ENCODE data around the gene DNAJC15. TPM values are rescaled to one million over a fixed set of nuclear protein-coding genes. Genes with fewer than 3 reads are reported as not detected.
"Not testable (repeated sequence)": the region's sequence is repeated elsewhere in the genome, so short reads cannot be mapped to it uniquely, and the experiment has no call there.

The DNAJC15 gene
- total and polyA plus RNA-seq, 2 donors (not counting 3 experiments of a cell fraction or from before 2014, with no cell fraction given) = 21.8 to 40.8 TPM

DNA sequence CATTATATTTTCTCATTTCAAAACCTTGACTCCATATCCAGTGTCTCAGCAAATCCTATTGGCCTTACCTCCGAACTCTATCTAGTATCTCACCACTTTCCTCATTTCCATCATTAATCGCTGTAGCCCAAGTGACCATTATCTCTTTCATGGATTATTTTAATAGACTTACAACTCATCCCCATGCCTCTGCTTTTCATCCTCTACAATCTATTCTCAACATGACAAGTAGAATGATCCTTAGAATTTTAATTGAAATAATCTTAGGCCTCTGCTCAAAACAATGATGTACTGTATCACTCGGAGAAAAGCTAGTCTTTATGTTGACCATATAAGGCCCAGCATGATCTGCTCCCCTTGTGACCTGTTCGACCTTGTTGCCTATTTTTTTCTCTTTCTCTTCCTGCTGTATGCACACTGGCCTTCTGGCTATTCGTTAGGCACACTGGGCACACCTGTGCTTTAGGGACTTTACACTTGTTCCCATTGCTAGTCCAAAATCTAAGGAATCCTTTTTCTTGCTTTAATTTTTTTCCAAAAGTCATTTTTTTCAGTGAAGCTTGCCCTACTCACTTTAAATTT lies 21.4 kb downstream of the DNAJC15 start:
- ChIA-PET CTCF (no interaction called here), POLR2A (no interaction called here)
- Histone ChIP-seq H3K9me3 (replicated peaks; ENCODE audit: control insufficient read depth, insufficient read depth, low read length) (no peaks in the 10 kb centered on the region), H3K9ac (replicated peaks; ENCODE audit: extremely low read depth, insufficient read depth, low read length) (no peak overlapping the region), H3K36me3 (ENCODE audit: control insufficient read depth in 2 of 2, extremely low read depth in 1 of 2, insufficient read depth in 2 of 2, low read length in 2 of 2) (no peaks in the 10 kb centered on the region), H3K9me1 (replicated peaks; ENCODE audit: control insufficient read depth, extremely low read depth, insufficient read depth, low read length) (no peaks in the 10 kb centered on the region), H3K4me1 (ENCODE audit: control insufficient read depth, extremely low read depth, insufficient read depth, low read length) (peaks cover 3% of the 10 kb centered on the region), H3K4me3 (replicated peaks in 1 of 3; ENCODE audit: insufficient read depth in 1 of 3, low read depth in 1 of 3, low read length in 3 of 3) (no peak overlapping the region), H3K79me2 (ENCODE audit: control insufficient read depth, insufficient read depth, low read length) (peaks cover 37% of the 10 kb centered on the region), H3K4me2 (ENCODE audit: insufficient read depth, low read length) (no peak overlapping the region), H2AFZ (ENCODE audit: low read depth, low read length) (no peak overlapping the region), H3K27me3 (ENCODE audit: control insufficient read depth in 2 of 2, insufficient read depth in 2 of 2, low read length in 2 of 2) (no peaks in the 10 kb centered on the region), H4K20me1 (replicated peaks; ENCODE audit: control insufficient read depth, extremely low read depth, insufficient read depth, low read length) (no peaks in the 10 kb centered on the region), H3K27ac (ENCODE audit: insufficient read depth, low read depth, low read length) (no peak overlapping the region)
- dilution Hi-C loops (cut with MboI; ENCODE audit: extremely low pct_ligation_motif_present, low sequenced_read_pairs) (no loop called here), intact Hi-C loops (cut with micrococcal nuclease) (no loop called here)
- FAIRE-seq (no peak), DNase-seq (ENCODE audit: low read depth, low spot score) (no peak)
- BruUV-seq (replicated peaks) = no TSS peak
- TF ChIP-seq JUN (IDR thresholded peaks at IDR 0.05; ENCODE audit: borderline replicate concordance, insufficient read depth, insufficient read length, low read depth) (no peak), EZH2 (IDR thresholded peaks at IDR 0.05; ENCODE audit: borderline replicate concordance, low read depth, low read length, severe bottlenecking) (no peak), MYC (IDR thresholded peaks at IDR 0.05; ENCODE audit: low read depth, low read length) (no peak), POLR2A (IDR thresholded peaks at IDR 0.05; ENCODE audit: low read depth, low read length) (no peak), POLR2AphosphoS5 (IDR thresholded peaks at IDR 0.05; ENCODE audit: insufficient read depth, low read depth, low read length) (no peak), GATA2 (IDR thresholded peaks at IDR 0.05; ENCODE audit: insufficient read depth, insufficient read length, low read depth, low read length) (no peak), FOS (IDR thresholded peaks at IDR 0.05; ENCODE audit: borderline replicate concordance, insufficient read depth, low read length) (no peak)
- TF ChIP-seq, protein P1, sequence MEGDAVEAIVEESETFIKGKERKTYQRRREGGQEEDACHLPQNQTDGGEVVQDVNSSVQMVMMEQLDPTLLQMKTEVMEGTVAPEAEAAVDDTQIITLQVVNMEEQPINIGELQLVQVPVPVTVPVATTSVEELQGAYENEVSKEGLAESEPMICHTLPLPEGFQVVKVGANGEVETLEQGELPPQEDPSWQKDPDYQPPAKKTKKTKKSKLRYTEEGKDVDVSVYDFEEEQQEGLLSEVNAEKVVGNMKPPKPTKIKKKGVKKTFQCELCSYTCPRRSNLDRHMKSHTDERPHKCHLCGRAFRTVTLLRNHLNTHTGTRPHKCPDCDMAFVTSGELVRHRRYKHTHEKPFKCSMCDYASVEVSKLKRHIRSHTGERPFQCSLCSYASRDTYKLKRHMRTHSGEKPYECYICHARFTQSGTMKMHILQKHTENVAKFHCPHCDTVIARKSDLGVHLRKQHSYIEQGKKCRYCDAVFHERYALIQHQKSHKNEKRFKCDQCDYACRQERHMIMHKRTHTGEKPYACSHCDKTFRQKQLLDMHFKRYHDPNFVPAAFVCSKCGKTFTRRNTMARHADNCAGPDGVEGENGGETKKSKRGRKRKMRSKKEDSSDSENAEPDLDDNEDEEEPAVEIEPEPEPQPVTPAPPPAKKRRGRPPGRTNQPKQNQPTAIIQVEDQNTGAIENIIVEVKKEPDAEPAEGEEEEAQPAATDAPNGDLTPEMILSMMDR (IDR thresholded peaks at IDR 0.05; ENCODE audit: extremely low read depth in 1 of 2, insufficient read depth in 1 of 2, low read depth in 1 of 2, low read length in 2 of 2) = no peak
- TF ChIP-seq, protein P2, sequence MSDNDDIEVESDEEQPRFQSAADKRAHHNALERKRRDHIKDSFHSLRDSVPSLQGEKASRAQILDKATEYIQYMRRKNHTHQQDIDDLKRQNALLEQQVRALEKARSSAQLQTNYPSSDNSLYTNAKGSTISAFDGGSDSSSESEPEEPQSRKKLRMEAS (IDR thresholded peaks at IDR 0.05; ENCODE audit: insufficient read depth, insufficient read length) = no peak

DNA sequence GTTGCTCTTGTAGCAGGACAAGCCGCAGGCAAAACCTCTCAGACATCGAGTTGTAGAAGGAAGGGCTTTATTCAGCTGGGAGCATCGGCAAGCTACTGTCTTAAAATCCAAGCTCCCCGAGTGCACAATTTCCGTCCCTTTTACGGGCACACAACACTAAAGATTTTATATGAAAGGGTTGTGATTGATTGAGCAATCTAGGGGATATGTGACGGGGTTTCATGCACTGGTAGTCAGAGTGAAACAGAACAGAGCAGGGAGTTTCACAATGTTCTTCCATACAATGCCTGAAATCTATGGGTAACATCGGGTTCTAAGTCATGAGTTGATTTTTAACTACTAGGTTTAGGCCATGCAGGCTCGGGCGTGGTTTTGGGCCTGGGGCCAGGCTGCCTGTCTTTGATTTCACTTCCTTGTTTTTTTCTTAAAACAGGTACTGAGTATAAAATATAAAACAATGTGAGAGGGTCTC lies 22.0 kb downstream of the DNAJC15 start:
- dilution Hi-C loops (cut with MboI; ENCODE audit: extremely low pct_ligation_motif_present, low sequenced_read_pairs); H3K27me3 ChIP-seq (ENCODE audit: control insufficient read depth in 2 of 2, insufficient read depth in 2 of 2, low read length in 2 of 2); H3K4me1 ChIP-seq (ENCODE audit: control insufficient read depth, extremely low read depth, insufficient read depth, low read length); H4K20me1 ChIP-seq (replicated peaks; ENCODE audit: control insufficient read depth, extremely low read depth, insufficient read depth, low read length); H2AFZ ChIP-seq (ENCODE audit: low read depth, low read length); H3K9me1 ChIP-seq (replicated peaks; ENCODE audit: control insufficient read depth, extremely low read depth, insufficient read depth, low read length); intact Hi-C loops (cut with micrococcal nuclease); H3K9ac ChIP-seq (replicated peaks; ENCODE audit: extremely low read depth, insufficient read depth, low read length); H3K27ac ChIP-seq (ENCODE audit: insufficient read depth, low read depth, low read length); H3K9me3 ChIP-seq (replicated peaks; ENCODE audit: control insufficient read depth, insufficient read depth, low read length); BruUV-seq (replicated peaks); POLR2A ChIA-PET; FAIRE-seq; CTCF ChIA-PET; DNase-seq (ENCODE audit: low read depth, low spot score); H3K36me3 ChIP-seq (ENCODE audit: control insufficient read depth in 2 of 2, extremely low read depth in 1 of 2, insufficient read depth in 2 of 2, low read length in 2 of 2); H3K4me3 ChIP-seq (replicated peaks in 1 of 3; ENCODE audit: insufficient read depth in 1 of 3, low read depth in 1 of 3, low read length in 3 of 3); H3K4me2 ChIP-seq (ENCODE audit: insufficient read depth, low read length): not testable (repeated sequence)
- H3K79me2 ChIP-seq (ENCODE audit: control insufficient read depth, insufficient read depth, low read length) = peaks cover 38% of the 10 kb centered on the region
